ENCODE measurements around the gene PKHD1.

DNA sequence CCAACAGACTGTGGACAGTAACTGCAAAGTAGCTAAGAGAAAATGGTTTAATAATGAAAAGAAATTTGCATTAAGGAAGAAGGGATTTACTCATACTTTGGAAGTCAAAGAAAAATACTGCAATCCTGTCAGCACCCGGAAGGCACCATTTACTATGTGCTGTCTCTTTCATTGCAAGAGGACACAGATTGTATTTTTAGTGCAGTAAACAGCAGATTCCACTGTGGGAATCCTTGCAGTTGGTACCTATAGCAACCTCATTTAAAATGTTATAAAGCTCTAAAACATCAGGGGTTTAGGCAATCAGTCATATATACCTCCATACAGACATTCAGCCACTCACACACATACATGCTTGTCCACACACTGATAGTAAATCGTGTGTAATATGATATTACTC lies 346.8 kb downstream of the PKHD1 start:
- no peak for TF ChIP-seq POLR2AphosphoS5 (IDR thresholded peaks at IDR 0.05; ENCODE audit: low read depth, low read length)
- no peak for TF ChIP-seq REST (IDR thresholded peaks at IDR 0.05; ENCODE audit: insufficient read depth in 1 of 2, low read depth in 2 of 2, low read length in 1 of 2)
- TF ChIP-seq CTCF (IDR thresholded peaks at IDR 0.05), result no peak
- no peak for TF ChIP-seq SIN3A (IDR thresholded peaks at IDR 0.05; ENCODE audit: borderline replicate concordance, insufficient read depth, low read depth, low read length)
- no peak for TF ChIP-seq TCF7L2 (IDR thresholded peaks at IDR 0.05; ENCODE audit: low read depth, low read length)
